HG03378 (cell line): ENCODE measurements around the gene GMPR.
"Not testable (repeated sequence)": the region's sequence is repeated elsewhere in the genome, so short reads cannot be mapped to it uniquely, and the experiment has no call there.

ENCODE experiments used
- ATAC-seq: cut with Tn5 transposase; IDR thresholded peaks from one replicate; pipeline ENCODE4 v1.9.1; 2021; ENCODE audit warnings: mild to moderate bottlenecking, moderate library complexity; ENCODE audit not compliant: unreplicated experiment

The GMPR gene

DNA sequence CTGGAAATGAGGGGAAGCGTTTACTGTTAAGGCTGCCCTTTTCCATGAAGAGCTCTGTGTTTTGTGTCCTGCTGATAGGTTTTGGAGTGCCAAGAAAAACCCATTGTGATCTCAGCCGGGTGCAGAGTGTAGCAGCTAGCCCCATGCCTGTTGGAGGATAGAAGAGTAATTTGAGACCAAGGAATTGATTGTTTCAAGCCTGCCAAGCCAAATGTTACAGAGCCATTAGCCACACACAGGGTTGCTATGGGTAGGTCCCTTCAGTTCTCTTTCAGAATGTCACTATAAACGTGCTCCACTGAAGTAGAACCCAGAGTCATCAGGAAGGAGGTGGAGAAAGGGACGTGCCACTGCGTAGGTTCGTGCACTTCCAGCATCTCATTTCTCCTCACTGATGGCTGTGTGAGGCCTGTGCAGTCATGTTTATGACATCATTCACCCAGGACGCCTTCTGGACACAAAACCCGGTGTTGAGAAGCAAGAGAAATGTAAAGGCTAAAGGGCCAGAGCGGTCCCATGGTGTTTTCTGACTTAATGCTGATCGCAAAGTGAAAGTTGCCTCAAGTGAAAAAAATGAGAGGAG, 6.6 kb downstream of the GMPR start:
- no peak for ATAC-seq

DNA sequence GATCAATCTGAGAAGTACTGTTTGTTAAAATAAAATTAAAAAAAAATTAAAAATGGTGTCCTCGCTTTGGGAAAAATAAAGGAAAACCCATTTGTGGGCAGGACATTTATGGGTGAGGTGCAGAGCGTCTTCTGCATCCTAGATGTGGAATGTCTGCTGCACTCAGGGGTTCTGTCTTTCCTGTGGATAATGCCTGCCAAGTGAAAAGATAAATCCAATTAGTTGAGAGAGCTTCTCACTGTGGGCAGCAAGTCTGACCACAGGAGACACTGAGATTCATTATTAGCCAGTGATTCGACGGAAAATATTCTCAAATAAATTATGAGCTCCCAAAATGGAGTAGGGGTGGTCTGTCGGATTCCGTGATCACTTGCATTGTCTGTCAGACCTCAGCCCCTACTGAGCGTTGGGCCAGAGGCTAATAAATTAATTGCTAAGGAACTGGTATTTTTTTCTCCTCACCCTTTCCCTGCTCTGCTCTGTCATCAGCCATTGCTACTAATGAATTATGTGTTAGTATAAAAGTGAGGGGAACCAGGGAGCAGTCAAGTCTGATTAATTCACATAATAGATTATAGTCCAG, 10.0 kb downstream of the GMPR start:
- ATAC-seq, result no peak

DNA sequence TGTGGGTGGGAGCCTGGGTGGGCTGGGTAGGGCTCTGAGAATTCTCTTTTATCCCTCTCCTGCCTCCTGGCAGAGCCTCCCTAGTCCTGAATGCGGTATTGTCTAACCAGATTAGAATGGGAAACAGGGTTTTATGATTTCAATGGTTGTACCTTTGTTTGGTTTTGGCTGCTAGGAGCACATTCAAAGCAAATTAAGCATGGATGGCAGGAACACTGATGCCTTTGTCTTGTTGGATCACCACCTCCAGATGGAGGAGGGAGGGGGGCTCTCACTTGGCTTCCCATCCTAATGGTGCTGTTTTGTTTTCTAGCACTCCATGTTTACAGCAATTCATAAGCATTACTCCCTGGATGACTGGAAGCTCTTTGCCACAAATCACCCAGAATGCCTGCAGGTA, 11.6 kb downstream of the GMPR start:
- ATAC-seq, result no peak

DNA sequence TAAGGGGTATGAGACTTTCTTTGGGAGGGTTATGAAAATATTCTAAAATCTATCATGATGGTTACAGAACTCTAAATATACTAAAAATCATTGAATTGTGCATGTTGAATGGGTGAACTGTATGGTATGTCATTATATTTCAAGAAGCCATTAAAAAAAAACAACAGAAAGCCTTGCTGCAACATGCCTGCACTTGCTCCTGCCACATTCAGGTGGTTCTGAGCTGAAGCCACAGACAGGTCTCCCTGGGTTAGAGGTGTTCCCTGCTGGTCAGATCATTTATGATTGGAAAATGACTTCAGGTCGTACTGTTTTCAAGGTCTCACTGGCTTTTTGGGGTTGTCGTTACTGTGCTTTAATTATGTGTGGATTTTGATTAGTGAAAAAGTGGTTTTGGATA, 13.3 kb downstream of the GMPR start:
- ATAC-seq, result no peak

DNA sequence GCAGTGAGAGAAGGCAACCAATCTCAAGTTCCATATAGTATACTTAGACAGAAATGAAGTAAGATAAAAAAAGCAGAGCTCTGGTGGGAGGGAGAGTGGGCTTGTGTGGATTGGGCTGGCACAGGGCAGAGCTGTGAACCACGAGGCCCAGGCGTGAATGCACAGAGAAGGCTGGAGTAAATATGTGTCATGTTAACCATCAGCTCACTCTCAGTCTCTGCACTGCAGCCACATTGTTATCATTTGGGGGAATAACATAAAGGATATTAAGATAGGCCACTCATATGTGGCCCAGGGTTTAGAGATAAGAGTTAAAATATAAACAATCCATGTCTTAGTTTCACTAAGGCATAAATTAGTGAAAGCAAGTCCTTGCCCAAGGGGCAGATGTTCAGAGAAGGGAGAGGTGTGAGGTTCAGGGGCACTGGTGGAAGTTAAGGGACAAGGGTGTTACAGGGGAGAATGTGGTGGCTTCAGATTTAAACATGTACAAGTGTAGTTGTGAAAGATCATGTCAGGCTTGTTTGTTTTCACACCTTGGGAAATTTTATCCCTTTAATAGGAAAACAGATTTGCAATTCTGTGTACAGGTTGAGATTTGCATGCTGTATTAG, 14.4 kb downstream of the GMPR start:
- ATAC-seq, result no peak

DNA sequence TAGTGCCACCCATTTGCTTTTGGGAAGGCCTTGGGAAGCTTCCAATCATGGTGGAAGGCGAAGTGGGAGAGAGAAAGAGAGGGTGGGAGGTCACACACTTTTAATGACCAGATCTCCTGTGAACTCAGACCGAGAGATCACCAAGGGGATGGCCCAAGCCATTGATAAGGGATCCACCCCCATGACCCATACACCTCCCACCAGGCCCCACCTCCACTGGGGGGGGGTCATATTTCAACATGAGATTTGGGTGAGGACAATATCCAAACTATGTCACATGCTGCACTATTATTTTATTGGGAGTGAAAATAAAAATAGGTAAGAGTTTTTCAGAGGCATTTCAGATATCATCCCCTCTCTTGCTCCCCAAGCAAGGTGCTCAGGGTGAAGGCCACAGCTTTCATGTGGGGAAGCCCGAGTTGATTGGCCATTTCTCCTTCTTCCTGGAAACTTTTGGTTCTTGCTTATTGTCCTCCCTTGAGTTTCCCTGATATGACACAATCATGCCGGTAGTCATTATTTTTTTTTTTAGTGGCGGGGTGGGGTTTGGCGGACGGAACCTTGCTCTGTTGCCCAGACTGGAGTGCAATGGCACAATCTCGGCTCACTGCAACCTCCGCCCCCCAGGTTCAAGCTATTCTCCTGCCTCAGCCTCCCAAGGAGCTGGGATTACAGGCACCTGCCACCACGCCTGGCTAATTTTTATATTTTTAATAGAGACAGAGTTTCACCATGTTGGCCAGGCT, 15.2 kb downstream of the GMPR start:
- ATAC-seq, result no peak

DNA sequence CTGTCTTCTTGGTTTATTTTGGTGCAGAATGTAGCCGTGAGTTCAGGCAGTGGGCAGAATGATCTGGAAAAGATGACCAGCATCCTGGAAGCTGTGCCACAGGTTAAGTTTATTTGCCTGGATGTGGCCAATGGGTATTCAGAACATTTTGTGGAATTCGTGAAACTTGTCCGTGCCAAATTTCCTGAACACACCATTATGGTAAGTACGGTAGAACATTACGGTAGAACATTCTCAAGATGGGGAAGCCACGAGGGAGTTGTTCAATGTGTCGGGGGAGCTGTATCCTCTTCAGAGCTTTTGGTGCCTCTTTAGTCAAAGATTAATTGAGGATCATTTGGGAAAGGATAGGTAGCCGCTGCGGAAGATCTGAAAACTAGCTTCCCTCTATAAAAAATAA, 16.1 kb downstream of the GMPR start:
- no peak for ATAC-seq

DNA sequence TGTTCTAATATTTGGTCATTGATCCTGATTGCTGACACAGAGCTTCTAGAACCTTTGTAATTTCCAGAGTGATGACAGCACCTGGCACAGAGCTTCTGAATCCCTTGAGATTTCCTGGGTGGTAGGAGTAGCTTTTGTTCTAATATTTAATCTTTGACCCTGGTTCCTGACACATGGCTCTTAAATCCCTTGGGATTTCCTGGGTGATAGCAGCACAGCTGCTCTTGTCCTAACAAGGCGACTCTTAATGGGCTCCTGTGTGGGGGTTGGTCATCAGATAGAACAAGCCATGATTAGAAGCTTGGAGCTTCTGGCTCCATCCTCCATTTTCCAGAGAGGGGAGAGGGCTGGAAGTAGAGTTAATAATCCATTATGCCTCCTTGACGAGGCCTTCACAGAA, 18.4 kb downstream of the GMPR start:
- no peak for ATAC-seq

DNA sequence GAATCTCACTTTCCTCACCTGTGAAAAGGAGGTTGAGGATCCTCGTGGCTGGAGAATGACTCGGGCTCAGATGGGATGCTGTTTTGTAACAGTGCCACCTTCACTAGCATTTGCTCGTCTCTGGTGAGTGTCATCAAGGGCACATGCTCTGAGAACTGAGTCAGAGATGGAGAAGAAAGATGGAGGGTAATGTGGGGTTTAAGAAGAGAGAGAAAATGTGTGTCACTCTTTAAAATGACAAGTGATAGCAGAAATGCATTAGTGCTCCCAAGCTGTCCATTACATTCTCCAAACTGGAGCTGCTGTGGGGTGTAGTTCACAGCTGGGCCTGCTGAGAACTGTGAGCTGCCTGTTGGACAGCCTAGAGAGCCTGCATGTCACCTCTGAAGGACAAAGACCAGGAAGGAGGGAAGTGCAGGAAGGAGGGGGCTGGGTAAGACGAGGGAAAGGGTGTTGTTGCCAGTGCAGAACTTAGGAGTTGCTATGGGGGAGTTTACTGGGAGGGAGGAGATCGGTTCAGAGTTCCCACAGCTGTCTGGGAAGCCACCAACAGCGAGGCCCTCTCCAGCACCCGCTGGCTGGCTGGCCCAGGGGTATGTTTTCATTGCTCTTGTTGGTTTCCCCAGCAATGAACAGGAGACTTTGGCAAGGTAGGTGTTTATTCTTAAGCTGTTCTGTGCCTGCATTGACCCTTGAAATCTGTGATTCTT, 19.8 kb downstream of the GMPR start:
- ATAC-seq, result no peak

DNA sequence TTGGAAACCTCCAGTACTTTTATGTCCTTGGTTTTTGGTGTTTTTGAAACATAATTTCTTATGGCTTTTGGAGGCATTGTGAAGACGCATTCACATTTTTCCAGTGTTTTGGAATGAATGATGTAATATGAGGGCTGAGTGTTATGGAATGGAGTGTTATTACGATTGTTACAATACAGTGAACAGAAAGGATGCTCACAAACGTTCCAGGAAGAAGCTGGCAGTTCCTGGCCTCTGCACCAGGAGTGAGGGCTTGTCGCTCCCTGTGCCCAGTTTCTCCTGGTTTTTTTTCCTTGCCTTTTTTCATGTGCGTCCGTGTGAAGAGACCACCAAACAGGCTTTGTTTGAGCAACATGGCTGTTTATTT, 20.3 kb downstream of the GMPR start:
- ATAC-seq, result no peak

DNA sequence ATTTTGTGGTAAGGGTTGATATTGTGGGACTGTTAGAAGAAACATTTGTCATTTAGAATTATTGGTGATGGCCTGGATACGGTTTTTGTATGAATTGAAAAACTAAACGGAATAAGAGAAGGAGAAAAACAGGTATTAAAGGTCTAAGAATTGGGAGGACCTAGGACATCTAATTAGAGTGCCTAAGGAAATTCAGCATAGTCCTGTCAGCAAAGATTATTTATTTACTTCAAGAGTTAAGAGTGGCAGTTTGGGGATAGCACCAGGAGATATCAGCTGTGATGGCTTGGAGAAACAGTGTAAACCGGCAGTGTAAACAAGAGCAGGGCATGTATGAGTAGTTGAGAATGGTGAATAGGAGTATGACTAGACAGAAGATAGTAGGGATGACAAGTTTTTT, 21.2 kb downstream of the GMPR start:
- not testable (repeated sequence) for ATAC-seq

DNA sequence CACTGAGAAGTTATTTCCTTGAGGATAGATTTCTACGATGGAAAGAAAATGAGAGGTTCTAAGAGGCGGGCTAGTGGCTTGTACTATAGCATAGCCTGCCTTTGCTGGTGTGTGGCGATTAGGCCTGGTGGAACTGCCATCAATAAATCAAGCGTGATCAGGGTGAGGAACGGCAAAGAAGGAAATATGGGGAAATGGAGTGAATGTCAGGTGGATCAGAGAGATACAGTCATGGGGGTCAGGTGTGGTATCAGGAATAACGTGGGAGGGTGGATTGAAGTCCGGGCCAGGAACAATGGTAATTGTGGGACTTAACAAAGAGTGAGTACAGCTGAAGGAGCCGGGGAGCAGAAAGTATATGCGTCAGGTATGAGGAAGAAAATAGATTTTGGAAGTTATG, 22.2 kb downstream of the GMPR start:
- ATAC-seq, result not testable (repeated sequence)

DNA sequence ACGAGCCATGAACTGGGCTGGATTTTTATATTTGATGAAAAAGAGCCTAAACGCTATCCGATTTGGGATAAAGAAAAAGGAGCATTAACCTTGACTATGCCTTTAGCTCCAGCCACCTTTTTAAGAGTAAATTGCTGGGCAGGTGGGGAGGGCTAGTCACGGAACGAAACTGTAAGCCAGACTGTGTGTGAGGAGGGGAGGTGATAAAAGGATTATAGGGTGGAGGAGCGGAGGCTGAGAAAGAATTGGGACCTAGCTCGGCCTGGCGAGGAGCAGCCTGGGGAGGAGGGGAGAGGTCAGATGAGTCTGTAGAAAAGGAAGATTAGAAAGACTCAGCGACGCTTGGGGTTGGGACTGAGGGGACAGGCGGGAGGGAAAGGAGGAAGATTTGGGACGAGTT, 24.4 kb downstream of the GMPR start:
- not testable (repeated sequence) for ATAC-seq

DNA sequence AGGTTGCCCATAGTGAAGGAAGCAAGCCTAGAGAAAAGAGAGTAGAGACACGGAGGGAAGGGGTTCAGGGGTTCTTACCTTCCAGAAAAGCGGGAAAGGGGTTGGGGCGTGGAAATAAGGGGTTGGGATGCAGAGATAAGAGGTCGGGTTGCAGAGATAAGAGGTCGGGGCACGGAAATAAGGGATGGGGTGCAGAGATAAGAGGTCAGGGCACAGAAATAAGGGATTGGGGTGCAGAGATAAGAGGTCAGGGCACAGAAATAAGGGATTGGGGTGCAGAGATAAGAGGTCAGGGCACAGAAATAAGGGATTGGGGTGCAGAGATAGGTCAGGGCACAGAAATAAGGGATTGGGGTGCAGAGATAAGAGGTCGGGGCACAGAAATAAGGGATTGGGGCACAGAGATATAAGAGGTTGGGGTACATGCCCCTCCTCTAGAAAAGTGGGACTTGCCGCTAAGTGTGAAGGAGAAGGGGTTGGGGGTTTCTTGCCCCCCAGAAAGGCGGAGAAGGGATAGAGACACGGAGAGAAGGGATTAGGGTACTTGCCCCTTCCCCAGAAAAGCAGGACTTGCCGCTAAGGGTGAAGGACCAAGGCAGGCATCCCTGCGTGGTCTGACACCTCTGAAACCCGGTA, 25.2 kb downstream of the GMPR start:
- ATAC-seq, result not testable (repeated sequence)

DNA sequence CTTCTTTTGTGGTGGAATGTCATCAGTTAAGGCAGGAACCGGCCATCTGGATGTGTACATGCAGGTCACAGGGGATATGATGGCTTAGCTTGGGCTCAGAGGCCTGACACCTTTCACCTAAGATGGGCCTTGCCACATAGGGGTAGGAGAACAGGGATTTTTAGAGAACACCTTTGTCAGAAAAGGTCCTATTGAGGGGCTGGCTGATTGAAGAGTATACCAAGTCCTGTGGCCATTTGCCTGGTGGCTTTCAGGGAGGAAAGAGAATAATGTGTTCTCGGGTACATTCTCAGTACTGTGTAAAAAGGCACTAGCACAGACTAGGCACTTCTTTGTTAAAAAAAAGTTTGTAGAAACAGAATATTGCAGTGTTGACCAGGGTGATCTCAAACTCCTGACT, 26.4 kb downstream of the GMPR start:
- no peak for ATAC-seq

DNA sequence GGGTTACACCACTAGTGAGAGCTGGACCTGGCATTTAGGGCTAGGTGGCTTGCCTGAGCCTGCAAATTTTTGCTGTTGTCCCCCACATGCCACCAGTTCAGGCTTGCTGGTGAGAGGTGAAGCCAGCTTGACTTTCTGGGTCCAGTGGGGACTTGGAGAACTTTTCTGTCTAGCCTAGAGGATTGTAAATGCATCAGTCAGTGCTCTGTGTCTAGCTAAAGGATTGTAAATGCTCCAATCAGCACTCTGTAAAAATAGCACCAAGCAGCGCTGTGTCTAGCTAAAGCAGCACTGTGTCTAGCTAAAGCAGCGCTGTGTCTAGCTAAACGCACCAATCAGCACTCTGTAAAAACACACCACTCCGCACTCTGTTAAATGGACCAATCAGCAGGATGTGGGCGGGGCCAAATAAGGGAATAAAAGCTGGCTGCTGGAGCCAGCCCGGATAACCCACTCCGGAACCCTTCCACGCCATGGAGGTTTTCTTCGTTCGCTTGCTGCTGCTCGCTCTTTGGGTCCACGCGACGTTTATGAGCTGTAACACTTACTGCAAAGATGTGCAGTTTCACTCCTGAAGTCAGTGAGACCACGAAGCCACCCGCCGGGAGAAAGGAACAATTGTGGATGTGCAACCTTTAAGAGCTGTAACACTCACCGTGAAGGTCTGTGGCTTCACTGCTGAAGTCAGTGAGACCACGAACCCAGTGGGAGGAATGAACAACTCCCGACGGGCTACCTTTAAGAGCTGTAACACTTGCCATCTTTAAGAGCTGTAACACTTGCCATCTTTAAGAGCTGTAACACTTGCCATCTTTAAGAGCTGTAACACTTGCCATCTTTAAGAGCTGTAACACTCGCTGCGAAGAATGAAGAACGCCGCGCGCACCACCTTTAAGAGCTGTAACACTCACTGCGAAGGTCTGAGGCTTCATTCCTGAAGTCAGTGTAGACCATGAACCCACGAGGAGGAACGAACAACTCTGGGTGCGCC, 27.3 kb downstream of the GMPR start:
- no peak for ATAC-seq

DNA sequence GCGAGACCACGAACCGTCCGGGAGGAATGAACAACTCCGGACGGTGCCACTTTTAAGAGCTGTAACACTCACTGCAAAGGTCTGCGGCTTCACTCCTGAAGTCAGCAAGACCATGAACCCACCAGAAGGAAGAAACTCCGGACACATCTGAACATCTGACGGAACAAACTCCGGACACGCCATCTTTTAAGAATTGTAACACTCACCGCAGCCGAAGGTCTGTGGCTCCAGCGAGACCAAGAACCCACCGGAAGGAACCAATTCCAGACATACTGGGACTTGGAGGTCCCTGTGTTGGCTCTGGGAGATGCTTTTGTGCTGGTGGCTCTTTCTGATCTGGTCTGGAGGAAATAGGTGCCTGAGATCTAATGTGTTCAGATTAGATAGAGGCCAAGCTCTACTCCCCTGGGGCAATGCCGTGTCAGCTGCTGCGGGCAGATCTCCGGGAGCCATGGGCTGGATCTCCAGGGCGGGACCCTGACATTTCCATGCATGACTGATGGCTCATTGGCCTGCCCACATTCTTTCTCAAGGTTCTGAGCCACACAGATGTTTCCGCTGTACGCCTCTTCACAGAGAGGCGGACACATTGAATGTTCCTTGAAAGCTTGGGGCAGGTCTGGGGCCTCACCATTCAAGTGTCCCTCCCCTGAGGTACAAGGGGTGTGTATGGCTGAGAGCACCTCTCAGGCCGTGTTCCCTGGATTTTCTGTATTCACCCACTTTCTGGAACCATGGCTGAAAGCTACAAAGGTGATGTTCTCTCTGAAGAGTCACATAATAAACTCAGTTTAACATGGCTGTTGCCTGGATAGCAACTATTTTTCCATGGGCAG, 29.3 kb downstream of the GMPR start:
- ATAC-seq, result no peak

DNA sequence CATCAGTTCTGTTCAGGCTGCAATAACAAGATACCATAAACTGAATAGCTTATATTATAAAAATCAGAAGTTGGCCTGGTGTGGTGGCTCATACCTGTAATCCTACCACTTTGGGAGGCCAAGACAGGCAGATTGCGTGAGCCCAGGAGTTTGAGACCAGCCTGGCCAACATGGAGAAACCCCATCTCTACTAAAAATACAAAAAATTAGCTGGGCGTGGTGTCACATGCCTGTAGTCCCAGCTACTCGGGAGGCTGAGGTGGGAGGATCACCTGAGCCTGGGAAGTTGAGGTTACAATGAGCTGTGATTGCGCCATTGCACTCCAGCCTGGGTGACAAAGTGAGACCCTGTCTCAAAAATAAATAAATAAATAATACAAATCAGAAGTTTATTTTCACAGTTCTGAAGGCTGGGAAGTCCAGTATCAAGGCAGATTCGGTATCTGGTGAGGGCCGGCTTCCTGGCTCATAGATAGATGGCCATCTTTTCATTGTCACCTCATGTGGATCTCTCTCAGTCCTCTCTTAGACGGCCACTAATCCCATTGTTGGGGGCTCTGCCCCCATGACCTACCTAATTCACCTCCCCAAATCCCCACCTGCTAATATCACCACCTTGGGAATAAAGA, 31.2 kb downstream of the GMPR start:
- not testable (repeated sequence) for ATAC-seq
